ENCODE results near the gene SDK2. TPM values are rescaled to one million over a fixed set of nuclear protein-coding genes. Genes with fewer than 3 reads are reported as not detected.

Gene SDK2
- total RNA-seq, 2 experiments from 2014 or later: 10.5 to 11.9 TPM

- Mint-ChIP-seq H3K36me3 (ENCODE audit: low read depth) (no peaks in the 10 kb centered on the region), H3K27ac (no peak overlapping the region), H3K27me3 (no peaks in the 10 kb centered on the region), H3K4me3 (no peak overlapping the region), H3K9me3 (no peaks in the 10 kb centered on the region), H3K4me1 (peaks cover 29% of the 10 kb centered on the region)
- no peak for DNase-seq
- POLR2A ChIA-PET: no interaction called here
- CTCF ChIA-PET: interaction anchor here (0.6 kb wide), 2 partner anchors 110 to 508 kb away, joined by 3 to 4 read pairs; no protein-coding TSS in a partner anchor
Observed at GRCh38 chr17:73562896-73563295, 81.3 kb downstream of the SDK2 start.

- ChIA-PET CTCF (no interaction called here), POLR2A (no interaction called here)
- Mint-ChIP-seq H3K27me3 (peaks cover 2% of the 10 kb centered on the region), H3K36me3 (ENCODE audit: low read depth) (no peaks in the 10 kb centered on the region), H3K9me3 (no peaks in the 10 kb centered on the region), H3K27ac (no peak overlapping the region), H3K4me1 (peaks cover 13% of the 10 kb centered on the region), H3K4me3 (no peak overlapping the region)
- DNase-seq: no peak
Observed at GRCh38 chr17:73561111-73561510, 83.1 kb downstream of the SDK2 start.

DNA sequence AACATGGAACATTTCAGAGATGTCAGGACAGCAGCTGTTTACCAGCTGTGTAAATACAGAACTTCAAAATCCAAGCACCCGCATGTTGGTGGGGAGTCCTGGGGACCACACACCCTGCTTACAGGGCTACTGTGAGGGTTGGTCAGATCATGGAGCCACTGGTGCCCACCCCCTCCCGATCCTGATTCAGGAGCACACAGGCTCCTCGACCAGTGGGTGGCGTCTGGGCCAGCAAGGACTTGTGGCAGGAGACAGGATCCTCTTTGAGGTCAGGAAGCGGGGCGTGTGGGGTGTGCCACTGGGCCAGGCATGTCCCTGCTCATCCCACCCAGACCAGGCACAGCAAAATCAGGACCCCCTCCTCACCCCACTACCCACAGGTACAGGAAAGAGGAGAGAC lies 83.6 kb downstream of the SDK2 start:
- no peaks in the 10 kb centered on the region for H3K36me3 Mint-ChIP-seq (ENCODE audit: low read depth)
- H3K27ac Mint-ChIP-seq: peak overlapping the region; percentile 50
- CTCF ChIA-PET: no interaction called here
- no peak for DNase-seq
- no peak overlapping the region for H3K4me3 Mint-ChIP-seq
- no peaks in the 10 kb centered on the region for H3K9me3 Mint-ChIP-seq
- H3K4me1 Mint-ChIP-seq: peaks cover 13% of the 10 kb centered on the region
- H3K27me3 Mint-ChIP-seq: peaks cover 2% of the 10 kb centered on the region
- POLR2A ChIA-PET: no interaction called here

DNA sequence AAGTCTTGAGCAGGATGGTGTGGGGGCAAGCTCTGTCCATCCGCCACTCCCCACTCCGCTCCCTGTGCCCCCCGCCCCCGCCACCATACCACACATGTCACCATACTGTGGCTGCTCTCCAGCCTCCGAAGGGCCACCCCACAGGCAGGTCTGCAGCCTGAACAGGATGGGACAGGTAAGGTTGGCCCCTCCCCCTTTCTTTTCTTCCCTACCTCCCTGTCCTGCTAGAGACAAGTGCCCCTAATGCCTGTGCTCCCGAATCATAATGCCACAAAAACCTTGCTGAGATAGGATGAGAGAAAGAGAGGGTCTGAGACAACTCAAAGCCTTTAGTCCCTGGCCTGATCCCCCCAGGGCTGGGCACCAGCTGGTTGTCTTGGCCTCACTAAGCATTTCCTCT lies 84.7 kb downstream of the SDK2 start:
- Mint-ChIP-seq H3K27ac (no peak overlapping the region), H3K27me3 (peaks cover 5% of the 10 kb centered on the region), H3K4me3 (no peak overlapping the region), H3K36me3 (ENCODE audit: low read depth) (no peaks in the 10 kb centered on the region), H3K4me1 (peaks cover 13% of the 10 kb centered on the region), H3K9me3 (peaks cover 1% of the 10 kb centered on the region)
- ChIA-PET CTCF (interaction anchor here (0.7 kb wide), 1 partner anchor 791 kb away, joined by 3 read pairs; no protein-coding TSS in a partner anchor), POLR2A (no interaction called here)
- no peak for DNase-seq

- Mint-ChIP-seq H3K27me3 (peaks cover 5% of the 10 kb centered on the region), H3K36me3 (ENCODE audit: low read depth) (no peaks in the 10 kb centered on the region), H3K4me1 (peaks cover 20% of the 10 kb centered on the region), H3K27ac (no peak overlapping the region), H3K4me3 (no peak overlapping the region), H3K9me3 (peaks cover 2% of the 10 kb centered on the region)
- DNase-seq: no peak
- ChIA-PET CTCF (interaction anchor here (1.0 to 1.3 kb wide), 3 partner anchors 9 to 19 kb away, joined by 3 to 4 read pairs (median 4); no protein-coding TSS in a partner anchor), POLR2A (no interaction called here)
Observed at GRCh38 chr17:73555199-73555960, 88.9 kb downstream of the SDK2 start.

- CTCF ChIA-PET: interaction anchor here (1.0 to 1.3 kb wide), 3 partner anchors 9 to 20 kb away, joined by 3 to 4 read pairs (median 4); no protein-coding TSS in a partner anchor
- peaks cover 21% of the 10 kb centered on the region for H3K4me1 Mint-ChIP-seq
- POLR2A ChIA-PET: no interaction called here
- H3K4me3 Mint-ChIP-seq: no peak overlapping the region
- H3K27me3 Mint-ChIP-seq: peaks cover 5% of the 10 kb centered on the region
- H3K36me3 Mint-ChIP-seq (ENCODE audit: low read depth): no peaks in the 10 kb centered on the region
- no peak overlapping the region for H3K27ac Mint-ChIP-seq
- DNase-seq: no peak
- H3K9me3 Mint-ChIP-seq: peaks cover 2% of the 10 kb centered on the region
Observed at GRCh38 chr17:73554498-73554897, 89.7 kb downstream of the SDK2 start.

DNA sequence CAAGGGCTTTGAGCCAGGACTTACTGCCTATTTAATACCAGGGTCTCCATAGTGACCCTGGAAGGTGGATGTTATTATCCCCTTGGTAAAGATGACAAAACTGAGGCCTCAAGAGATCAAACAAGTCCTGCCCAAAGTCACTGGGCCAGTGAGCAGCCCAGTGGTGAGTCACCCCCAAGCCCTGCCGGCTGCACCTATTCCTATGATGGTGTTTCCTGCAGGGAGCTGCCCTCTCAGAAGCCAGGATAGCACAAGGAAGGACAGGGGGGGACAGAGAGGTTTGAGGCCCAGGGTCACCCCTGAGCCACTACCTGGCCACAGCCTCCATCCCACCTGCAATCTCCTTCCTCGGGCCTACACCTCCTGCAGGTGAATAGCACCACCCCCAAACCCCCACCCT lies 90.9 kb downstream of the SDK2 start:
- POLR2A ChIA-PET: no interaction called here

GRCh38 chr17:73552300-73553048 lies 91.8 kb downstream of the SDK2 start:
- Mint-ChIP-seq H3K27ac (no peak overlapping the region), H3K9me3 (peaks cover 2% of the 10 kb centered on the region), H3K36me3 (ENCODE audit: low read depth) (no peaks in the 10 kb centered on the region), H3K4me1 (peaks cover 26% of the 10 kb centered on the region), H3K27me3 (peaks cover 3% of the 10 kb centered on the region), H3K4me3 (peak overlapping the region; percentile 73)
- DNase-seq: no peak
- POLR2A ChIA-PET: no interaction called here
- CTCF ChIA-PET: no interaction called here

More for the DNA sequence above, 90.9 kb downstream of the SDK2 start:
- no peak for DNase-seq
- Mint-ChIP-seq H3K27ac (no peak overlapping the region), H3K4me1 (peaks cover 21% of the 10 kb centered on the region), H3K36me3 (ENCODE audit: low read depth) (no peaks in the 10 kb centered on the region), H3K27me3 (peaks cover 5% of the 10 kb centered on the region), H3K4me3 (no peak overlapping the region), H3K9me3 (peaks cover 2% of the 10 kb centered on the region)
- CTCF ChIA-PET: no interaction called here

DNA sequence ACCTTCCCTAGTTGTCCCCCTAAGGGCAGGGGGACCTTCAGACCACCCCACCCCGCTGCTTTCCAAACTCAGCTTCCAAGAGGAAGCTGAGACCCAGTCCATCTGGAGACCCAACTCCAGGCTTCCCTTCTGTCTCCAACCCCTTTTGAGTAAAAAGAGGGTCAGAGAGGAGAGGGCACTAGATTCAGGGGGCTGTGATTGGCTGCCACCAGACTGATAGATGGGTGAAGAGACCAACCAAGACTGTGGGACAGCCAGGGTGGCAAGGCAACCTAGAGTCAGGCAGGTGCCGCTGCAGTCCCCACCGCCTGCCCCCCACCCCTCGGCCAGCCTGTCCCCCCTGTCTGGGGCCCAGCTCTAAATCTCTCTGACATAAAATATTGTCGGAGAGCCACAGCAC lies 92.5 kb downstream of the SDK2 start:
- peaks cover 3% of the 10 kb centered on the region for H3K27me3 Mint-ChIP-seq
- no peaks in the 10 kb centered on the region for H3K36me3 Mint-ChIP-seq (ENCODE audit: low read depth)
- H3K9me3 Mint-ChIP-seq: peaks cover 2% of the 10 kb centered on the region
- H3K27ac Mint-ChIP-seq: peak overlapping the region; percentile 79
- ChIA-PET POLR2A (no interaction called here), CTCF (no interaction called here)
- peak; percentile 22 for DNase-seq
- peaks cover 32% of the 10 kb centered on the region for H3K4me1 Mint-ChIP-seq
- peak overlapping the region; percentile 73 for H3K4me3 Mint-ChIP-seq

GRCh38 chr17:73551144-73551543 lies 93.1 kb downstream of the SDK2 start:
- peaks cover 35% of the 10 kb centered on the region for H3K4me1 Mint-ChIP-seq
- no peak overlapping the region for H3K4me3 Mint-ChIP-seq
- H3K27me3 Mint-ChIP-seq: peaks cover 3% of the 10 kb centered on the region
- POLR2A ChIA-PET: no interaction called here
- CTCF ChIA-PET: no interaction called here
- H3K9me3 Mint-ChIP-seq: peaks cover 2% of the 10 kb centered on the region
- H3K27ac Mint-ChIP-seq: no peak overlapping the region
- no peak for DNase-seq
- H3K36me3 Mint-ChIP-seq (ENCODE audit: low read depth): no peaks in the 10 kb centered on the region

- H3K36me3 Mint-ChIP-seq (ENCODE audit: low read depth): no peaks in the 10 kb centered on the region
- peaks cover 35% of the 10 kb centered on the region for H3K4me1 Mint-ChIP-seq
- DNase-seq: no peak
- H3K27me3 Mint-ChIP-seq: peaks cover 3% of the 10 kb centered on the region
- no peak overlapping the region for H3K27ac Mint-ChIP-seq
- CTCF ChIA-PET: no interaction called here
- H3K9me3 Mint-ChIP-seq: peaks cover 2% of the 10 kb centered on the region
- POLR2A ChIA-PET: no interaction called here
- no peak overlapping the region for H3K4me3 Mint-ChIP-seq
Observed at GRCh38 chr17:73550556-73550955, 93.7 kb downstream of the SDK2 start.

DNA sequence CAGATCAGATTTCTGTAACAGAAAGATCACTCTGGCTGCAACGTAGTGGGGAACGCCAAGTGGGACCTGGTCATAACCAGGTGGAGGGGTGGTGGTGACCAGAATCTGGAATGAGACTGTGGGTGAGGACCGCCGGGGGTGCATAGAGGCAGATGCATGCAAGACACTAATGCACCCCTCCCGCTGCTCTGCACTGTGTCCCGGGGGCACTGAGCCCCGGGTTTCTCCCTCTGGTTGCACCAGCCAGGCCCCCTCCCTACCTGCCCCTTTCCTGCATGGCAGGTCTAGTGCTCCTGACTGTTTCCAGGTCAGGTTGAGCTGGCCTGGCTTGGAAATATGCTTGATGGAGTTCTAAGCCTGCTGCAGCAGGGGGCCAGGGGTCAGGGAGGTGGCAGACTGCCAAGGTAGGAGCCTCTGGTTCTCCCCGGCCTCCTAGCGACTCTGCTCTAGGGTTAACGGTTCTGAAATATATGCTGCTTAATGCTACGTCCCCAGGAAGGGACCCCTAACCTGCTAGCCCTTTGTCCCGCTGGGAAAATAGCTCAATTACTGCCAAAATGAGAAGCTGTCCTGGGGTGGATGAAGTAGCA lies 94.3 kb downstream of the SDK2 start:
- peaks cover 2% of the 10 kb centered on the region for H3K9me3 Mint-ChIP-seq
- DNase-seq: no peak
- H3K4me1 Mint-ChIP-seq: peaks cover 38% of the 10 kb centered on the region
- H3K27ac Mint-ChIP-seq: no peak overlapping the region
- no peaks in the 10 kb centered on the region for H3K36me3 Mint-ChIP-seq (ENCODE audit: low read depth)
- peaks cover under 1% of the 10 kb centered on the region for H3K27me3 Mint-ChIP-seq
- CTCF ChIA-PET: no interaction called here
- POLR2A ChIA-PET: no interaction called here
- H3K4me3 Mint-ChIP-seq: no peak overlapping the region

GRCh38 chr17:73548620-73549311 lies 95.5 kb downstream of the SDK2 start:
- no peak overlapping the region for H3K4me3 Mint-ChIP-seq
- POLR2A ChIA-PET: no interaction called here
- no peaks in the 10 kb centered on the region for H3K36me3 Mint-ChIP-seq (ENCODE audit: low read depth)
- H3K27ac Mint-ChIP-seq: no peak overlapping the region
- CTCF ChIA-PET: interaction anchor here (1.5 kb wide), 1 partner anchor 16 kb away, joined by 3 read pairs; no protein-coding TSS in a partner anchor
- H3K4me1 Mint-ChIP-seq: peaks cover 35% of the 10 kb centered on the region
- no peaks in the 10 kb centered on the region for H3K27me3 Mint-ChIP-seq
- no peaks in the 10 kb centered on the region for H3K9me3 Mint-ChIP-seq
- no peak for DNase-seq
